ENCODE measurements around the gene AP1S3.
"Not testable (repeated sequence)": the region's sequence is repeated elsewhere in the genome, so short reads cannot be mapped to it uniquely, and the experiment has no call there.

AP1S3 gene

DNA sequence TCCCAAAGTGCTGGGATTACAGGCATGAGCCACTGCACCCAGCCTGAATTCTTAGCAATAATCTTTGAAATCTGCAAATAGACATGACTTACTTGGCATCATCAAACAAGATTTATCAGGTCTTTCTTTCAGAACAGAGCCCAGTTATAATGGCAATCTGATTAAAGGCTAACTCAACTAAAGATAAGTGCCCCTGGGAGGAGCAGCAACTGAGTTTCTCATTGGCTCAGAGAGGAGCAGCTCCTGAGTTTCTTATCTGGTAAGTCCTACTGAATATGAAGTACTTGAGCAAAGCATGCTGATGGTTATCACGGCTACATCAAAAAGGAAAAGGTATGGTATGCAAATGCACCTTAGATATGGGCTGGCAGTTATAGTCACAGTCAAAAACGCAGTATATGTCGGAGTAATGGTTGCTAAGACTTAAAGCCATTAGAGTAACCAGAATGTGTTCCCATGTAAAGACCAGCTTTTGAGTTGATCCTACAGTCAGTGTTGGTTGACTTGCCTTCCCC lies 15.0 kb upstream of the AP1S3 start:
- DNase-seq, result no peak

DNA sequence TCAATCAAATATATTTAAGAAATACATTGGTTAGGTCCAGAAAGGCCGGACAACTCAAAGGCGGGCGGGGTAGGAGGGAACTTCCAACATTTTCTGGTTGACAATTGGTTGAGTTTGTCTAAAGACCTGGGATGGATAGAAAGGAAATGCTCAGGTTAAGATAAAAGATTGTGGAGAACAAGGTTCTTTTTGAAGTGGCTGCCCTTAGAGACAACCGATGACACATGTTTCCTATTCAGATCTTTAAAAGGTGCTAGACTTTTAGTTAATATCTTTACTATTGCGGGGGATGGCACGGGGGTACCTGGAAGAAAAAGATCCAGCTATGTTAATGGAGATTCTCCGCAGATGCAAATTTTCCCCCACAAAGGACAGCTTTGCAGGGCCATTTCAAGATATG lies 10.0 kb upstream of the AP1S3 start:
- no peak for DNase-seq

DNA sequence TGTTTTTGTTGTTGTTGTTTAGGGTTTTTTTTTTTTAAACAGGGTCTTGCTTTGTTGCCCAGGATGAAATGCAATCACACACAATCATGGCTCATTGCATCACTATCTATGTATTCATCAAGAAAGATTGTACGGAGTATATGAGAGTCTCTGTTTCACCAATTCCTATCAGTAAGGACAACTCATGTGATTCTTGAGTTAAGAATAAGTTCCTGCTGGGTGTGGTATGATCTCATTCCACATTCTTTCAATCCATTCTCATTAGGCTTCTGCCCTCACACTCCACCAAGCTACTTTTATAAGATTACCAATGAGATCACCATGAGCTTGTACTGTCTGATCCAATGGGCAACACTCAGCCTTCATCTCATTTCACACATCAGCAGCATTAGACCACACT lies 9.1 kb upstream of the AP1S3 start:
- no peak for DNase-seq

DNA sequence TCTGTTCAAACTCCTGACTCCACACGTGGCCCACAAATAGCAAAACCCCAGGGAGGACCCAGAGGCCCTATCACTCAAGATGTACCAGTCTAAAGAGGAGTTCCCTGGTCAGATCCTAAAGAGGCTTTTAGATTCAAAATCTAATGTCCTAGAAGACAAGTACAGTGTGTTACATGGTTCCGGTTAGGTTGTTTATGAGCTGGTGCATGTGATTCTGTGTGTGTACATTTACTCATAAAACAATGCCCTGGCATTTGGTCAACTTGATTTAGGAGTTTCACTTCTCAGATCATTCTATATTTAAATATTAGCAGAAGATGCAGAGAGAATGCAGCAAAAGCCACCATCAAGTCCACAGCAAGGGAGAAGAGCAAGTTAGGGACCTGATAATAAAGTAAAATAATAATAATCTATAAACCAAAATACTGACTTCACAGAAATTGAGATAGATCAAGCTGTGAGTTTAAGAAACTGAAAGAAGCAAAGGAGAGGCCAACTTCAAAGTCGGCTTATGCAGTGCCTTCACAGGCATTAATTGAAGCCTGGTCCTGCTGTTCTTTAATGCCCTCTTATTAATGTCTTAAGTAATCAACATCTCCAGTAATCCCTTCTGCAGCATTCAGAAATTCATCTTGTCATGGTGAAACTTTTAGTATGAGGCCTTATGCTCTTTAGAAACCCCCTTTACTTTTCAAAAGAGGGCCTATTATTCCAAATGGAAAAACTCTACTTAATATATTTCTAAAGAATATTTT lies 4.2 kb upstream of the AP1S3 start:
- no peak for DNase-seq

DNA sequence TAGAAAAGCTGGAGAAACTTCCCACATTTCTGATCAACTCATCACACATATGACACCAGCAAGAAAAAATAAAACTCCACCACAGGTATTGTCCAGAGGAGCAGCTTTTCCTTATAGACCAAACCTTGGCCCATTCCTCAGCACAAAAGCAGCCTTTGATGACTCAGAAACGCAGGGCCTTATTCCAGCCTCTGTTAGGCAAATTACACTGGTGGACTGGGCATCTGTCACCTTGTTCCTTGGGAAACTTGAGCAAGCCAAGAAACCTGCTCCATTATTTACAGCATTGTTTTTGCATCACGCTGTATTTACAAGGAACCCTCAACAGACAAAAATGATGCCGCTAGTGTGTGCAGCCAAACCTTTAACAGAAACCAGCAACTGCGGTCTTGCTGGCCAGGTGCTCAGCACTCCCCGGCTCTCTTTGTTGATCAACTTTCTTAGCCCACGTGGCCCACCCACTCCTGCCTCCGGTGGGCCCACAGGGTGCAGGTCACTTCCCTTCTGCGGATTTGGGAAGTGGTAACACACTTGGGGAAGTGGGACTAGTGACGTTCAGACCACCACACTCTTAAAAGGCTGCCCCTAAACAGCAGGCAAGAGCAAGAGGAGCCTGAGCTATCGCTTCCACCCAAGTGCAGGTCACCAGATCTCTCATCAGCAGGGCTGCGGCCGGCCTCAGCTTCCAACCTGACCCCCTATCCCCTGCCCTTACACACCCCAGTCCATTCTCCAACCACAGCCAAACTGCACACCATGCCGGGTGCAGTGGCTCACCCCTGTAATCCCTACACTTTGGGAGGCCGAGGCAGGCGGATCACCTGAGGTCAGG lies 1.5 kb downstream of the AP1S3 start:
- no peak for DNase-seq

DNA sequence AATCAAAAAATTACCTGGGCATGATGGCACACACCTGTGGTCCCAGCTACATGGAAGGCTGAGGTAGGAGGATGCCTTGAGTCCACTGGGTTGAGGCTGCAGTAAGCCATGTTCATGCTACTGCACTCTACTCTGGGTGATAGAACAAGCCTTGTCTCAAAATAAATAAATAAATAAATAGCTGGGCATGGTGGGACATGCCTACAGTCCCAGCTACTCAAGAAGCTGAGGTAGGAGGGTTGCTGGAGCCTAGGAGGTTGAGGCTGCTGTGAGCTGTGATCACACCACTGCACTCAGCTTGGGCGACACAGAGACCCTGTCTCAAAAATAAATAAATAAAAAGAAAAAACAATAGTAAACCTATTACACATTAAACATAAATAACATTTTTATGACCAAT lies 3.0 kb downstream of the AP1S3 start:
- DNase-seq, result no peak

DNA sequence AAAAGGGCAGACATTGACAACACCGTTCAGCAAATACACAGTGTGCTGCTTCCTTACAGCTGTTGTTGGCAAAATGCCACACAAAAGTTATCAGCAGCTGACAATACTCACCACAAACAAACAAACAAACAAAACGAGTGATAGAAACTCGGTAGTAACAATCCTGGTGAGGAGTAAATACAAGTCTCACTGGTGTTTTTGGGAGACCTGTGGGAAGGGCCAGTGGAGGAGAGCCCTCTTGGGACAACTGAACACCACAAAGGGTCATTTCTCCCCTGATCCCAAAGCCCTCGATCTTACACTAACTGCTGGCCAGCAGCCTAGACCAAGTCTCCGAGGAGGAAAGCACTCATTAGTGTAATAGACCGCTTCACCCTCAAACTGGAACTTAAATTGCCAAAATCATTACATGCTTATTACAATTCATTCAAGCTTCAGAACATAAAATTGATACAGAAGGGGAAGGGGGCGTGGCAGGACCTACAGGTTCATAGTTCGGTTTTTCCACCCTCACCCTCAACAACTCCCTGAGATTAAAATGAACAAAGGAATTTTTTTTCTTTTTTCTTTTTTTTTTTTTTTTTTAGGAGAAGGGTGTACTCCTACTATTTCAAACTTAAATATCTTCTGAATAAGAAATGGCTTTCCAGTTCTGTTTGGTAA lies 5.0 kb downstream of the AP1S3 start:
- DNase-seq, result no peak

DNA sequence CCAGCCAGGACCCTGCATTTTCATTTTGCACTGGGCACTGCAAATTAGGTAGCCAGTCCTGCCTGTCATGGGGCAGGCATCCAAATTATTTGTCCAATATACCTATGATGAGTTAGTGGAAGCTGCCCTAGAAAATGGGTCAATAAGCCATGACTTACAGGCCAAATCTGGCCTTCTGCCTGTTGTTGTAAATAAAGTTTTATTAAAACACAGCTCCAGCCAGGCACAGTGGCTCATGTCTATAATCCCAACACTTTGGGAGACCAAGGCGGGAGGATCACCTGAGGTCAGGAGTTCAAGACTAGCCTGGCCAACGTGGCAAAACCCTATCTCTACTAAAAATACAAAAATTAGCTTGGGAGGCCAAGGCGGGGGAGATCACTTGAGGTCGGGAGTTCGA lies 8.3 kb downstream of the AP1S3 start:
- no peak for DNase-seq

DNA sequence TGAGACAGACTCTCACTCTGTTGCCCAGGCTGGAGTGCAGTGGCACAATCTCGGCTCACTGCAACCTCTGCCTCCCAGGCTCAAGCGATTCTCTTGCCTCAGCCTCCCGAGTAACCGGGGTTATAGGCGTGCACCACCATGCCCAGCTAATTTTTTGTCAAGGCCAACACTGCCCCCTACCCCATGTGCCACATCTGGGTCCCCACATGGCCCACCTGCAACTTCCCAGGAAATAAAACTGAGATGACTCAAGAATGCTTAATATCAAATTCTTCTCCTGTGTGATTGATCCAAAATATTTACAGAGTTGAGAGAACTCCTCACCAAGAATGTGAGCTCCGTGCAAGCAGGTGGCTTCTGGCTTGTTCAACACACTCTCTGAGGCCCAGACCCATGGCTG lies 9.1 kb downstream of the AP1S3 start:
- no peak for DNase-seq

DNA sequence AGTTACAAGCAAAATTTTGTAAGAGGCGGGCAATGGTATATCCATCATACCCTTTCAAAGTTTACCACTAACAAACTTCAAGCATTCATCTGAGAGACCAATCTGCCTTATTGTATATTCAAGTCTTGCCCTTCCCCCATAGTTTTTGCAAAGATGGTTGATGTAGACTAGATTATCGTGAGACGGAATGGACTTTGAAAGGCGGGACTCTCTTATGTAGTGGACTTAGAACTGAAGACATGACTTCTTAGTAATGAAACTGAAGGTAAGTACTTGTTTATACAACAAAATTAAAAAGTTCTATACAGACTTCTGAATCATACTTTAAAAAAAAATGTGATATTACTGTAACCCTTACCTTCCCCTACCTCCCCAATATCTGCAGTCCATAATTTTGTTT lies 10.4 kb downstream of the AP1S3 start:
- DNase-seq, result no peak

DNA sequence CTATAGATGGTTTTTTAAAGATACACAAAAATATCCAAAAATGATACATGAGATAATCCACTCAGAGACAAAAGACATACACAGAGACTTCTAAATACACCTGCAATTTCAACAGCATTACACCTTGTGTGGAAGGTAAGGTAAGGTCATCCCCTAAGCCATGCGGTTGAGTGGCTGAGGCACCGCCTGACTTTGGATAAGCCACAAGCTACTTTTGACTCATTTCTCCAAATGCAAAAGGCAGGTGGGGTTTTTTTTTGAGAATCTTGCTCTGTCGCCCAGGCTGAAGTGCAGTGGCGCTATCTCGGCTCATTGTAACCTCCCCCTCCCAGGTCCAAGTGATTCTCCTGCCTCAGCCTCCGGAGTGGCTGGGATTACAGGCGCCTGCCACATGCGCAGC lies 13.1 kb downstream of the AP1S3 start:
- no peak for DNase-seq

DNA sequence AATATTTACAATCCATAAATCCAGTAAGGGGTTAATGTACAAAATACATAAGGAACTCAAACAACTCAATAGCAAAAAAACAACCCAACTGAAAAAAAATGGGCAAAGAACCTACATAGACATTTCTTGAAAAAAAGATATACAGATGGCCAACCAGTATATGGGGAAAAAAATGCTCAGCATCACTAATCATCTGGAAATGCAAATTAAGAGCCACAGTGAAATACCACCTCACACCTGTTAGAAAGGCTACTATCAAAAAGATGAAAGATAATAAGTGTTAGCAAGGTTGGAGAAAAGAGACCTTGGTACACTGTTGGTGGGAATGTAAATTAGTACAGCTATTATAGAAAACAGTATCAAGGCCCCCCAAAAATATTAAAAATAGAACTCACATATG lies 14.6 kb downstream of the AP1S3 start:
- DNase-seq, result no peak

DNA sequence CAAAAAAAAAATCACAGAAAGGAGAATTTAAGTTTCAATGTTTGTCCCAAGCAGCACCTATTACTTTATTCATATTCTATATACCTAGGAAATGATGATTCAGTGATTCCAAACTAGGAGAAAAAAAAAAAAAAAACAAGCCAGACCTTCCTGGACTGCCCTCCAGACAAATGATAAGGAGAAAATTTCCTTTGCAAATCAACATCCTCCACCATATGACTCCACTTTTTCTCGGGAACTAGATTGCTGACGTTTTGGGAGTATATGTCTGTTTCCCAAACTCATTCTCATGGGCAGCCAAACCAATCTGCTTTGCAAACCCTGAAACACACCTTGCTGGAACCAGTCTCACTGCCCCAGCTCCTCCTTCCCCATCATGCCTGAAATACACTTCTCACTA lies 16.8 kb downstream of the AP1S3 start:
- DNase-seq, result no peak

DNA sequence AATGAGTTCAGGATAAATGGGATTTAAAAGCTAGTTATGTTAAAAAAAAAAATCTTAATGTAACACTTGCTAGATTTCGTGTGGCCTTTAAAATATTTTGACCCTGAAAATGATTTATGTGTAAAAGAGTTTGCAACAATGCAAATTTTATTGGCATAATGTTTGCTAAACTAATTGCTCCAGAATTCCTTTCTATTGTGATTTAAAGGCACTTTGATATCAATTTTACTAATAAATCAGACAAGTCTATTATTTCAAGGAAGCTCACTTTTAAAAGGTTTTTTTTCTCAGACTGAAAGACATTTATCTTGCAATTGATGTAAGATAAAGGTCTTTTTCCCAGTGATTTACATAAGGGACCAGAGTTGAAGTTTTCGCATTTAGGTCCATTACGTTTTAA lies 17.5 kb downstream of the AP1S3 start:
- no peak for DNase-seq

DNA sequence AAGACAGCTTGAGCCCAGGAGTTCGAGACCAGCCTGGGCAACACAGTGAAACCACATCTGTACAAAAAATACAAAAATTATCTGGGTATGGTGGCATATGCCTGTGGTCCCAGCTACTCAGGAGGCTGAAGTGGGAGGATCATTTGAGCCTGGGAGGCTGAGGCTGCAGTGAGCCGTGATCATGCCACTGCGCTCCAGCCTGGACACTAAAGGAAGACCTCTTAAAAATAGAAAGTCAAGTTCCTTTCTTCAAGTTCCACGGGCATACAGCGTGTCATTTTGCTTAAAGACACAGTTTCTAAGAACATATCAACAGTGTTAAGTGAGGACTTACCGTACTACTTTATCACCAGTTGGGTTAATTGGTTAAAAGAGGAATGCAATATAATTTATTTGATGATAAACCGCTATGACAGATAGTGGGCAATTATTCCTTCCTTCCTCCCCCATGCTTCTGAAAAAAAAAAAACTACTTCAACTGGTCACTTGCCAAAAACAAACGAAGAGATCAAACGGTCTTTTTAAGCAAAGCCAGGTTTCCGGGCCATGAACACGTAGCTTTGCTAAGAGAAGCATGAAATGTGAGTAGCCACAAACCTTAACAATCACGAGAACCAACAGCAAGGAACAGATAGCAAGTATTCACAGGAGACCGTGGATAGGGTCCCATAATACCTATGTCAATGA lies 21.4 kb downstream of the AP1S3 start:
- no peak for DNase-seq

DNA sequence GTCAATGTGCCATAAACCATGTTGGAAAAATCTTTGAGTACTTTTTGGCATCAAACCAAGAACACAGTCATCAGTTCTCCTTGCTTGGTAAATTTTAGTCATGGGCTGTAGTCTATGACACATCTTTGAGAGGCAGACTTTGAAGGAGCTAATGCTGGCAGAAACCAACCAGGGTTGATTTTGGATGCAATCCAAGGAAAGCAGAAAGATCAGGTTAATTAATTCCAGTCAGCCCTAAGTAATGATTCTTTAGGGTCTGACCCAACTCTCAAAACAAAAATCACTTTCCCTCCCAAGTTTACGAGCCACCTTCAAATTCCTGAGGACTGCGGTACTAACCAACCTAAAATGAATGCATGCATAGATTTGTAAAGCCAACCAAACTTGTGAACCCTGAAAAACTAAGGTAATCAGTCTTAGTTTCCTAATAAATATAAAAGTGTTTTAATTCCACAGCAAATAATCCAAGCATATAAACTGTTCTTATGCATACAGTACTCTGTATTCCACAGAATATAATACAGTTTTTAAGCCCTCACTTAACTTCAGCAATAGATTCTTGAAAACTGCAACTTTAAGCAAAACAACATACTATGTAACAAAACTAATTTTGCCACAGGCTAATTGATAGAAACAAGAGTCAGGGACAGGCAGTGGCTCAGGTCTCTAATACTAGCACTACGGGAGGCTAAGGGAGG lies 22.0 kb downstream of the AP1S3 start:
- DNase-seq, result no peak

DNA sequence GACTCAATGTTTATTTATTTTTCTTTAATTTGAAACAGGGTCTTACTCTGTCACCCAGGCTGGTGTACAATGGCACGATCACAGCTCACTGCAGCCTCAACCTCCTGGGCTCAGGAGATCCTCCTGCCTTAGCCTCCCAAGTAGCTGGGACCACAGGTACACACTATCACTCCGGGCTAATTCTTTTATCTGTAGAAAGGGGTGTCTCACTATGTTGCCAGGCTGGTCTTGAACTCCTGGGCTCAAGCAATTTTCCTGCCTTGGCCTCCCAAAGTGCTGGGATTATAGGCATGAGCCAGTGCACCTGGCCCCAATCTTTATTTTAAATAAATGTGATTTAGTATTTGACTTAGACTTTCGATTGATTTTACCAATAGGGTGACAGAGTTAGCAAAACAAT lies 22.6 kb downstream of the AP1S3 start:
- not testable (repeated sequence) for DNase-seq

DNA sequence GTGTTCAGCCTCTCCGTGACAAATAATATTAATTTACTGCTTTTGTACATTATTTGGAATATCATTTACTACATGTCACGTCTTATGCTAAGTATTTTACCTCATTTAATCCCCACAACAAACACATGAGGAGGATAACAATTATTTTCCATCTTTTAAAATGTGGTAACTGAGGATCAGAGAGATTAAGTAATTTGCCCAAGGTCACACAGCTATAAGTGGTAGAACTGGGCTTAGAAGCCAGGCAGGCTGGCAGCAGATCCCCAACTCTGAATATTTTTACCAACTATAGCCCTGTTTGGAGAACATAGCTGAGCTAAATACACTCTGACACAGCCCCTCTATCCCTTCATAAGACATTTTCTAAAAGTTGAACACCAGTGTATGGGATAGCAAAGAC lies 24.1 kb downstream of the AP1S3 start:
- DNase-seq, result no peak

DNA sequence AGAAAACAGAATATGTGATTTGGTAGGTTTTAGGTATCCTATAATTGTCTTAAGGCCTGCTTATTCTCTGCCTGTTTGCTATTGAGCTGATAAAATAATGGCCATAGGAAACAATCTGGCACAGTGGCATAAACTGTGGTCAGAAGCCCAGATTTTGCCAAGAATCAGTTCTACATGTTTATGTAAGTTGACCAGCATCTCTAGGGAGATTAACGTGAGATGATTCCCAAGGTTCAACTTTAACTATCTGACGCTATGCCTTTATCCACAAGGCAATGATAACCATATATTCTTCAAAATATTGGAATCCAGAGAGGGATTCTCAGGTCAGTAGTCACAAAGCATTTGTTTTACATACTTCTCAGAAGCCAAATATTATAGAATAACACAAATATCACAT lies 25.6 kb downstream of the AP1S3 start:
- DNase-seq, result no peak

DNA sequence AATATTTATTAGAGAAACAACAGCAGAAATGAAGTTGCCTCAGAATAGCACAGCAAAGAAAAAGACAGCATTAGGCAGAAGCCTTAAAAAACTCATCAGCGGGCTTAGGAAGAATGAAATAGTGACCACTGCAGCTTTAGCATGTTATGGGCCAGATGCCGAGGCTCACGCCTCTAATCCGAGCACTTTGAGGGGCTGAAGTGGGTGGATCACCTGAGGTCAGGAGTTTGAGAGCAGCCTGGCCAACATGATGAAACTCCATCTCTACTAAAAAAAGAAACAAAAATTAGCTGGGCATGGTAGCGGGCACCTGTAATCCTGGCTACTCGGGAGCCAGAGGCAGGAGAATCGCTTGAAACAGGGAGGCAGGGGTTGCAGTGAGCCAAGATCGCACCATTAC lies 32.4 kb downstream of the AP1S3 start:
- no peak for DNase-seq

DNA sequence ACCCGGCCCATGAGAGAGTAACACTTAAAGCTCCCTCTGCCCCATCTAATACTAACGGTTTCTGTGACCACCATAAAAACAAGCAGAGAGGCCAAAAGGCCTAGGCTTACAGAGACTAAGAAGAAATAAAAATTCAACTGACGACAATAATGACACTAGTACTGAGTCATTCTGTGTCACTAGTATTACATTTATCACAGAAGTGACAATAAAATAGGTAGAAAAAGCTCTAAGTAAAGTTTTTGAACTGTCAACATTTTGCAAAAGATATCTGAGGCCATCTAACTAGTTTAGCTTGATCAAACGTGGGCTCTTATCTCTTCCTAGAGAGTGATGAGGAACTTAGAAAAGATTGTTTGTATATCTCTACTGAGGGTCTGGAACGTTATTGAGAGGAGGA lies 35.6 kb downstream of the AP1S3 start:
- no peak for DNase-seq

DNA sequence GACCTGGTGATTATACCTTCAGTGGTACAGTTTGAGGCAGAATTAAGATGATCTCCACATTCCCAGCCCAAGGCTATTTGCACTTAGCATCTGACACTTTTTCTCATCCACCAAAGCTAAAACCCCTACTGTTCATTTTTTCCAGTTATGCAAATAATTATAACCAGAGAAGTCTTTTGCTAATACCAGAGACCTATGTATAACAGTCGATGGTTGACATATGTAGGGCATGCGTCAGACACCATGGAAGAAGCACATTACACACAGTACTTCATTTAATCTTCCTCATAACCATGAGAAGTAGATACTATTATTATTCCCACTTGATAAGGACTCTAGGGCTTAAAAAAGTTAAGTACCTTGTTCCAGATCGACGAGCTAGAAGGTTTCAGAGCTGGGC lies 36.5 kb downstream of the AP1S3 start:
- DNase-seq, result no peak
